ENCODE data around the gene TRAPPC10.

- no peak for TF ChIP-seq POLR2A (IDR thresholded peaks at IDR 0.05)
- TF ChIP-seq CTCF (IDR thresholded peaks at IDR 0.05) = no peak
Observed at GRCh38 chr21:43988016-43988415, 24.1 kb upstream of the TRAPPC10 start.

Data from lower leg skin (tissue), 3 donors.